D721Med (cell line): ENCODE results near the gene LRR1.
"Not testable (repeated sequence)": the region's sequence is repeated elsewhere in the genome, so short reads cannot be mapped to it uniquely, and the experiment has no call there.

Source experiments
- DNase-seq: peaks from one replicate; pipeline ENCODE4 v3.0.0; 2011; ENCODE audit warnings: low spot score; ENCODE audit not compliant: insufficient read length
- FAIRE-seq: peaks from 2 replicates; lab custom pipeline; 2011; peaks lifted over from hg19 to GRCh38; lab: Jason Lieb, UNC
- TF ChIP-seq, protein P1 (sequence below): IDR thresholded peaks from 2 replicates; pipeline ENCODE4 v1.5.1; 2012; ENCODE audit warnings: mild to moderate bottlenecking, control low read depth; ENCODE audit not compliant: insufficient read depth; ENCODE audit errors: missing control alignments

Gene LRR1

DNA sequence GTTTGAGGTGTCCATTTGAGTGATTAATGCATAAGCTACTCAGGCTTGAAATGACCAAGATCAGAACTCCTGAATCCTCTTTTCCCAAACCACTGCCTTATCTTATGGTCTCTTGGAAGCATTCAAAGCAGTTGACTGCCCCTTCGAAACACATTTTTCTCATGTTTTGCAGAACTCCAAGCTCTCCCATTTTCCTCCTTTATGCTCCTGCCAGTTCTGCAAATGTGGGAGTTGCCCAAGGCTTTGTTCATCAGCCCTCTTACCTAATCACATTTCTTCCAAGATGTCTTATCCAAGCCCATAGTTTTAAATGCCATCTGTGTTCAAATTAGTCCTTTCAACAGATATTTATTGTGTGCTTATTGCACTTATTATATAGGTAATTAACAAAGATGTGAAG lies 38.1 kb downstream of the LRR1 start:
- TF ChIP-seq, protein P1, sequence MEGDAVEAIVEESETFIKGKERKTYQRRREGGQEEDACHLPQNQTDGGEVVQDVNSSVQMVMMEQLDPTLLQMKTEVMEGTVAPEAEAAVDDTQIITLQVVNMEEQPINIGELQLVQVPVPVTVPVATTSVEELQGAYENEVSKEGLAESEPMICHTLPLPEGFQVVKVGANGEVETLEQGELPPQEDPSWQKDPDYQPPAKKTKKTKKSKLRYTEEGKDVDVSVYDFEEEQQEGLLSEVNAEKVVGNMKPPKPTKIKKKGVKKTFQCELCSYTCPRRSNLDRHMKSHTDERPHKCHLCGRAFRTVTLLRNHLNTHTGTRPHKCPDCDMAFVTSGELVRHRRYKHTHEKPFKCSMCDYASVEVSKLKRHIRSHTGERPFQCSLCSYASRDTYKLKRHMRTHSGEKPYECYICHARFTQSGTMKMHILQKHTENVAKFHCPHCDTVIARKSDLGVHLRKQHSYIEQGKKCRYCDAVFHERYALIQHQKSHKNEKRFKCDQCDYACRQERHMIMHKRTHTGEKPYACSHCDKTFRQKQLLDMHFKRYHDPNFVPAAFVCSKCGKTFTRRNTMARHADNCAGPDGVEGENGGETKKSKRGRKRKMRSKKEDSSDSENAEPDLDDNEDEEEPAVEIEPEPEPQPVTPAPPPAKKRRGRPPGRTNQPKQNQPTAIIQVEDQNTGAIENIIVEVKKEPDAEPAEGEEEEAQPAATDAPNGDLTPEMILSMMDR = no peak
- FAIRE-seq (no peak), DNase-seq (no peak)

DNA sequence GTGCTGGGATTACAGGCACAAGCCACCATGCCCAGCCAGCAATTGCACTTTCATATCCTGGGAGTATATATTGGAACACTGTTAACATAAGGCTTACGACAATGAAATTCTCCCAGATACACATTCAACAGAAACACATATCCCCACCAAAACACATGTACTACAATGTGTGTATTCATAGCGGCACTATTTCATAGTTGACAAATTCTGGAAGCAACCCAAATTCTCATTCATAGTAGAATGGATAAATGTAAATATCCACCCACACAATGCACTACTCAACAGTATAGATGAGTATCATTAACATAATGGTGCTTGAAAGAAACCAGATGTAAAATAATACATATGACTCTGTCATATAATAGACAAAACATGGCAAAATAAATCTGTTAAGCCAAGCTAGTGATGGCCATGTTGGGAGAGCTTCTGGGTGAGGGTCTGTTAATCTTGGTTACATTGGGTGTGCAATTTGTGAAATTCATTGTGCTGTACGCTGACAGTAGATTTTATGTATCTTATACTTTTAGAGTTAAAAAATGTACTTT lies 38.9 kb downstream of the LRR1 start:
- DNase-seq = no peak
- TF ChIP-seq, protein P1 = no peak
- no peak for FAIRE-seq

DNA sequence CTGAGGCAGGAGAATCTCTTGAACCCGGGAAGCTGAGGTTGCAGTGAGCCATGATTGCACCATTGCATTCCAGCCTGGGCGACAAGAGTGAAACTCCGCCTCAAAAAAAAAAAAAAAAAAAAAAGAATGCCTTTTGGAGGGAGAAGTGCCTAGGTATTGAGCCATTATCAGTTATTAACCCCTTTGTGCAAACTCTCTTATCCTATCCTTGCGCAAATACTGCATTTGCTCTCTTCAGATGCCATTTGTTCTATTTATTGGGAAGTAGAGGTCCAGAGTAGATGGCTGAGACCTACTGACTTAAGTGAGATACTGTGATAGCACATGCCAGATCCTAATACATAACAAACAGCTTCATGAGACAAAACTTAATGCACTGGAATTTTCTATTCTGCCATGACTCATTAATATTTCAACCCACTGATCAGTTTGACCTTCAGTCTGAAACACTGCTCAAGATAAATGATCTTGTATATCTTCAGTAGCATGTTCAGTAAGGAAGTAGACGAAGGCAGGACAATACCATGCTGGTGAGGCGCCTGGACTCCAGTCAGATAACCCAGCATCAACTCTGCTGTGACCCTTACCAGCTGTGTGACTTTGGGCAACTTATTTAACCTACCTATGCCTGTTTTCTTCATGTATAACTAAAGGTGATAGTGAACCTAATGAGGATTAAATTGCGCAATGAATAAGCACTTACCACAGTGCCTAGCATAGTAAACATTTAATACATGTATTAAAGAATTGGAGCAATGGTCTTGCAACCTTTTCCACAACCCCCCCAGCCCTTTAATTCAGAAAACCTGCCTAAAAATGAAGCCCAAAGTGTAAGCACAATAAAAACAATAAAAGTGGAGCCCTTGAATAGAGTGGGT lies 42.0 kb downstream of the LRR1 start:
- TF ChIP-seq, protein P1 = no peak
- FAIRE-seq = no peak
- DNase-seq = no peak

DNA sequence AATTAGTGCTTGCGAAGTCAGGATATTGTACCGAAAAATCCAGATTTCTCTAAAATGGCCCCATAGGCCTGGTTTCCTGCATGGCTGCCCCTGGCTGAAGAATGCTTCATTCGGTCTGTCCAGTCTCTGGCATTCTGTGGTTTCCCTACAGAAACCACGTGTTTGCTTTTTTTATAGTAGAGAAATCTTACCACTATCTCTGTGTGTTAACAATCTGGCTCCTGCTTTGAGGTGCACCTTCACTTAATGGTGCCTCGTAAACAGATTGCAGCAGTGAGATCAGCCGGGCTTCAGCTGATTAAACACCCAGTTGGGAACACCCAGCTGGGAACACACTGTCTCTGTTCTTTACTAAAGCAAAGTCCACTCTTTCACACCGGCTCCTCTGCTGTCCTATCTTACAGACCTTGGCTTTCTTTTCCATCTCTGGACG lies 43.0 kb downstream of the LRR1 start:
- DNase-seq = no peak
- TF ChIP-seq, protein P1 = no peak
- no peak for FAIRE-seq

DNA sequence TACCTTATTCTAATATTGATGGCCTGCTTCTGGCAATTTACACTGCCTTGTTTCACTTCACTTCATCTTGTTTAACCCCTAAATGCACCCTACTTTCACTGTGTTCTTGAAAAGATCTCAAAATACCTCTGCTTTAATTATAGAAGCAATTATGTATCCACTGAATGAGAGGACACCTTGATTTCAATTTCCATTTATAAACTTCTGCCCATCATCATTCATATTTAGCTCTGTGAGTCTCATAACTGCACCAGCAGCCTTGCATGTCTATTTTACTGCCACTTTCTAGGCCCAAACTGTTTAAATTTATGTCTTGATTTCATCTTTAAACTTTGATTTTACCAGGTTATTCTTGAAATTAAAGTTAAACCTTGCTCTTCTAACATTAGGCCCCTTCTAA lies 43.4 kb downstream of the LRR1 start:
- FAIRE-seq (no peak), DNase-seq (no peak)
- TF ChIP-seq, protein P1 = no peak

DNA sequence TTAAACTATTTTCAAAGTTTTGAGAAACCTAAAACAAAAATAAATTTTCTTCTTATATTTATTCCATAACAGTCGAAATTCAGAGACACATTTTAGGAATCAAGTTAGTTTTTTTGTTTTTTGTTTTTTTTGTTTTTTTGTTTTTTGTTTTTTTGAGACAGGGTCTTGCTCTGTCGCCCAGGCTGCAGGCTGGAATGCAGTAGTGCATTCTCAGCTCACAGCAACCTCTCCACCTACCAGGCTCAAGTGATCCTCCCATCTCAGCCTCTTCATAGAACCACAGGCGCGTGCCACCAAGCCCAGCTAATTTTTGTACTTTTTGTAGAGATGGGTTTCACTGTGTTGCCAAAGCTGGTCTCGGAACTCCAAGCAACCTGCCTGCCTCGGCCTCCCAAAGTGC lies 54.8 kb downstream of the LRR1 start:
- TF ChIP-seq, protein P1 = no peak
- DNase-seq (no peak), FAIRE-seq (no peak)

DNA sequence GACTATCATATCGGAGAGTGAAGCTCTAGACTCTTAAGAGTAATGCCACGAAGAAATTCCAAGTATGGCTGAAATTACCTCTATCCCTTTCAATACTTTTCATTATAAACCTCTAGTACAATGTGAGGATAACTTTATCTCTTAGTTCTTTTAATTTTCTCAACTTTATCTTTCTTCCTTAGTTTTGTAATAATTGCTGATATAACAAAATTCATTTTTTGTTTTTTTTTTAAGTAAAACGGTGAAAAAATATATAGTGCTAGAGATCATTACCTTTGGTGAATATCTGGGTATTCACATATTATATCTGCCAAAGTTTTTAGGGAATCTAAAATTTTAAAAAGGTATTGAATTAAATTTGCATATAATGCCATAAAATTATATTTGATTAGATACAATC lies 55.8 kb downstream of the LRR1 start:
- DNase-seq (no peak), FAIRE-seq (no peak)
- TF ChIP-seq, protein P1 = no peak

DNA sequence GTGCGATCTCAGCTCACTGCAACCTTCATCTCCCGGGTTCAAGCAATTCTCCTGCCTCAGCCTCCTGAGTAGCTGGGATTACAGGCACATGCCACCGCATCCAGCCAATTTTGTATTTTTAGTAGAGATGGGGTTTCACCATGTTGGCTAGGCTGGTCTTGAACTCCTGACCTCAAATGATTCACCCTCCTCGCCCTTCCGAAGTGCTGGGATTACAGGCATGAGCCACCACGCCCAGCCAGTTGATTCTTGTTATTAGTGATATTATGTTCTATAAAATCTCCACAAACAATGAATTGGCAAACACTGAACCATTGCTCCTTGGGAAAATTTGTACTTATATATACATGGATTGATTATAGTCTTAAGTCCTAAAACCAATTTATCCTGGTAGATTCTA lies 58.8 kb downstream of the LRR1 start:
- FAIRE-seq, DNase-seq: not testable (repeated sequence)
